Sigmoid colon (tissue), 4 donors: ENCODE measurements around the gene ASB7.

ENCODE experiments used
- CTCF ChIP-seq, 4 experiments: fragments of 450-650 bp in 3 of 4; fragments of 200-600 bp in 1 of 4; IDR thresholded peaks; one replicate each; pipeline ENCODE4 v1.5.1; 2016 to 2019; ENCODE audit warnings: antibody characterized with exemption in 4 of 4, mild to moderate bottlenecking in 3 of 4, moderate library complexity in 2 of 4
- EP300 ChIP-seq, 4 donors: sonication (generic); formaldehyde crosslinking; IDR thresholded peaks; one replicate each; pipeline ENCODE4 v1.6.1; 2017; ENCODE audit warnings: antibody characterized with exemption in 4 of 4
- POLR2A ChIP-seq, 2 donors: fragments of 450-650 bp; IDR thresholded peaks; one replicate each; pipeline ENCODE4 v1.6.1; 2016; ENCODE audit warnings: antibody characterized with exemption in 2 of 2, mild to moderate bottlenecking in 2 of 2, moderate library complexity in 2 of 2
- POLR2AphosphoS5 ChIP-seq, 4 donors: sonication (generic); formaldehyde crosslinking; IDR thresholded peaks; one replicate each; pipeline ENCODE4 v1.6.1; 2017; ENCODE audit warnings: antibody characterized with exemption in 4 of 4

GRCh38 chr15:100672959-100673358 lies 70.6 kb downstream of the ASB7 start:
- no peak for TF ChIP-seq POLR2A (IDR thresholded peaks at IDR 0.05)
- TF ChIP-seq CTCF (IDR thresholded peaks at IDR 0.05): no peak
- TF ChIP-seq EP300 (IDR thresholded peaks at IDR 0.05): no peak
- TF ChIP-seq POLR2AphosphoS5 (IDR thresholded peaks at IDR 0.05): peak in 2 of 4 donors; percentile 24 to 63
